HepG2 (cell line): ENCODE results near the gene MRPL50. TPM values are rescaled to one million over a fixed set of nuclear protein-coding genes. Genes with fewer than 3 reads are reported as not detected.

Source experiments
- ATF1 ChIP-seq: IDR thresholded peaks from 2 replicates; pipeline ENCODE4 v1.6.1; 2016; ENCODE audit warnings: mild to moderate bottlenecking, control low read depth
- ATRX ChIP-seq: sonication (generic); formaldehyde crosslinking; IDR thresholded peaks from 2 replicates; pipeline ENCODE4 v1.4.0; 2020; ENCODE audit warnings: missing genetic modification reagents, borderline replicate concordance
- HHEX ChIP-seq: IDR thresholded peaks from 2 replicates; pipeline ENCODE4 v1.6.1; 2016; ENCODE audit warnings: control low read depth
- IRX3 ChIP-seq: sonication (generic); formaldehyde crosslinking; IDR thresholded peaks from 2 replicates; pipeline ENCODE4 v1.8.1; 2023; ENCODE audit warnings: mild to moderate bottlenecking, low read depth, missing genetic modification reagents, borderline replicate concordance
- JUN ChIP-seq: sonication (generic); formaldehyde crosslinking; IDR thresholded peaks from 2 replicates; pipeline ENCODE4 v1.4.0; 2020; ENCODE audit warnings: mild to moderate bottlenecking, missing genetic modification reagents
- RBM39 ChIP-seq: fragments of 200-400 bp; formaldehyde crosslinking; IDR thresholded peaks from one replicate; pipeline ENCODE4 v1.6.1; 2018; ENCODE audit warnings: antibody characterized with exemption, mild to moderate bottlenecking, low read depth, low read length; ENCODE audit not compliant: poor library complexity, severe bottlenecking
- TFDP1 ChIP-seq: IDR thresholded peaks from 2 replicates; pipeline ENCODE4 v1.6.1; 2016; ENCODE audit warnings: missing compliant biosample characterization, missing genetic modification reagents, borderline replicate concordance
- ZBTB40 ChIP-seq, 2 experiments: fragments of 450-650 bp in 1 of 2; sonication (generic) in 1 of 2; formaldehyde crosslinking in 1 of 2; IDR thresholded peaks; 2 replicates each; pipeline versions ENCODE4 v1.6.1 to v1.8.0; 2016 to 2022; ENCODE audit warnings: antibody characterized with exemption in 1 of 2, mild to moderate bottlenecking in 1 of 2, missing genetic modification reagents in 1 of 2
- ZNF710 ChIP-seq: sonication (generic); formaldehyde crosslinking; IDR thresholded peaks from 2 replicates; pipeline ENCODE4 v1.5.0; 2020; ENCODE audit warnings: mild to moderate bottlenecking, missing genetic modification reagents, borderline replicate concordance
- ZSCAN20 ChIP-seq: sonication (generic); formaldehyde crosslinking; IDR thresholded peaks from 2 replicates; pipeline ENCODE4 v1.4.0; 2020; ENCODE audit warnings: missing genetic modification reagents, mild to moderate bottlenecking, borderline replicate concordance
- ZSCAN29 ChIP-seq: sonication (generic); formaldehyde crosslinking; conservative IDR thresholded peaks from 2 replicates; pipeline ENCODE4 v1.4.0; 2020; ENCODE audit warnings: mild to moderate bottlenecking, missing genetic modification reagents
- polyA plus RNA-seq, 8 experiments: library from polyadenylated mRNA; depleted of rRNA in 3 of 8; stranded (reverse) in 7 of 8; unstranded in 1 of 8; fragments of >200 nt; fragmentation: Illumina TruSeq in 4 of 8; extraction: Trizol in 4 of 8; gene quantifications; 2 replicates each; pipeline versions ENCODE4 v1.2.1 to v1.2.3, GENCODE V29; 2011 to 2016; ENCODE audit warnings: low read depth in 4 of 8, missing spikeins in 1 of 8, mixed read lengths in 1 of 8; ENCODE audit not compliant: insufficient read depth in 1 of 8
- total RNA-seq, 5 experiments: library from RNA; depleted of rRNA; stranded (reverse); fragments of >200 nt; fragmentation: Illumina TruSeq; extraction: Trizol; gene quantifications; 2 replicates each; pipeline ENCODE4 v1.2.3, GENCODE V29; 2016; ENCODE audit warnings: low read depth in 1 of 5
- TF ChIP-seq, protein P1 (sequence below): sonication (generic); formaldehyde crosslinking; IDR thresholded peaks from 2 replicates; pipeline ENCODE4 v1.4.0; 2020; ENCODE audit warnings: low read depth, mild to moderate bottlenecking, missing genetic modification reagents

The MRPL50 gene
- total and polyA plus RNA-seq, 2 of the 13 experiments (the other 11 are each of a cell fraction or from before 2014, with no cell fraction given) = 37.1 to 70.0 TPM

DNA sequence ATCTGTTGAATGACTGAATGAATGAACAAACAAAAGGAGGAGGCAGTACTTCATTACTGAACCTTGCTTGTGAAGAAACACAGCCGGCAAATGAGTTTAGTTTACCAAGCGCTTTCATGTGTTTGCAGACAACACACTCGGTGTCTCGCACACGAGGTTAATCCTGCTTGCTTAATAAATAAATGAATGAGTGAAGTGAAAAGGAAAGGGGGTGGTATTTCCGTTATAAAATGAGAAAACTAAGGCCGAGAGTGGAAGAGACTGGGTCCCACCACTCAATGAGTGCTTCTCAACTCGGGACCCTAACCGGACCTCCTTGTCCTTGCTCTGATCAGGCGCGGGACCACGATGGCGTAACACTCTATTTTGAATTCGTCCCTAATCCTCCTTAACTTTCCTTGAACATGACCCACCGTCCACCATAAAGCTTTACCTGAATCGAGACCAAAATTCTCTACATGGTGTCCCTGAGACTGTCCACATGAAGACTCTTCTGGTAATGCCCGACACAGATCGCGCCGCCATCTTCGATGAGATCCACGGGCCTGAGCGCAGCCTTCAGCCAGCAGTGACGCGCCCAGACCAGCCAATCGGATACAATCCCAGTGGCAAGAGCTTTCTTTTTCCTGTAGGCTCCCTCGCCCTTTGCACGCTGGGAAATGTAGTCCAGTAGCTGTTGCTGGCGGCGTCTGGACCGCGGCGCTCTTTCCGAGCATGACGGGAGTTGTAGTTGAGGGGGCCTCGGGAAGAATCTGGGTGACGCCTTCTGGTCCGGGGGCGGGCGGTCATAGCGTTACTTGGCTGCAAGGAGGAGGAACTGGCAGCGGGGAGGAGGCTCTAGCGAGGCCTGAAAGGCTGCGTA, at the start of gene MRPL50, which contains the start of gene ZNF189 (continued):
- TF ChIP-seq RBM39 = peak; percentile 79
- TF ChIP-seq ZNF710 (CRISPR knock-in tag) = no peak
- no peak for TF ChIP-seq ZSCAN29
- no peak for TF ChIP-seq ZBTB40 (IDR thresholded peaks at IDR 0.05)
- no peak; the same call in 1 of the 2 replicates for TF ChIP-seq ZBTB40 (CRISPR knock-in tag; IDR thresholded peaks at IDR 0.05)
- TF ChIP-seq ZSCAN20 (CRISPR knock-in tag) = no peak
- TF ChIP-seq JUN = peak; percentile 69
- no peak; the same call in 1 of the 2 replicates for TF ChIP-seq HHEX (CRISPR knock-in tag)
- TF ChIP-seq, protein P1, sequence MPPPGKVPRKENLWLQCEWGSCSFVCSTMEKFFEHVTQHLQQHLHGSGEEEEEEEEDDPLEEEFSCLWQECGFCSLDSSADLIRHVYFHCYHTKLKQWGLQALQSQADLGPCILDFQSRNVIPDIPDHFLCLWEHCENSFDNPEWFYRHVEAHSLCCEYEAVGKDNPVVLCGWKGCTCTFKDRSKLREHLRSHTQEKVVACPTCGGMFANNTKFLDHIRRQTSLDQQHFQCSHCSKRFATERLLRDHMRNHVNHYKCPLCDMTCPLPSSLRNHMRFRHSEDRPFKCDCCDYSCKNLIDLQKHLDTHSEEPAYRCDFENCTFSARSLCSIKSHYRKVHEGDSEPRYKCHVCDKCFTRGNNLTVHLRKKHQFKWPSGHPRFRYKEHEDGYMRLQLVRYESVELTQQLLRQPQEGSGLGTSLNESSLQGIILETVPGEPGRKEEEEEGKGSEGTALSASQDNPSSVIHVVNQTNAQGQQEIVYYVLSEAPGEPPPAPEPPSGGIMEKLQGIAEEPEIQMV (CRISPR knock-in tag) = peak; percentile 71; the same call in 1 of the 2 replicates
- TF ChIP-seq ATRX (CRISPR knock-in tag) = no peak
- 0 out of 2 replicates have a peak, but pooled peaks have one; percentile 71 for TF ChIP-seq IRX3
- TF ChIP-seq ATF1 (CRISPR knock-in tag) = peak; percentile 96
- TF ChIP-seq TFDP1 (CRISPR knock-in tag) = peak; percentile 81
